GM12878 (cell line): Measurements from ENCODE around the gene PTPRN2. TPM values are rescaled to one million over a fixed set of nuclear protein-coding genes. Genes with fewer than 3 reads are reported as not detected.

Source experiments
- BHLHE40 ChIP-seq, 2 experiments: fragments of 450-650 bp in 1 of 2; IDR thresholded peaks; 2 replicates each; pipeline ENCODE4 v1.6.1; 2011 to 2017; ENCODE audit warnings: low read depth in 2 of 2, borderline replicate concordance in 1 of 2, improper control_type of control experiment in 1 of 2, low read length in 1 of 2, mild to moderate bottlenecking in 1 of 2
- CBX5 ChIP-seq: sonication (generic); IDR thresholded peaks from 2 replicates; pipeline ENCODE4 v1.6.1; 2016; ENCODE audit warnings: low read depth, moderate library complexity, mild to moderate bottlenecking, inconsistent platforms
- JUND ChIP-seq: IDR thresholded peaks from 2 replicates; pipeline ENCODE4 v1.6.1; 2012; ENCODE audit warnings: low read depth, mild to moderate bottlenecking, low read length, improper control_type of control experiment, moderate library complexity
- MXI1 ChIP-seq: fragments of 150-350 bp; IDR thresholded peaks from 2 replicates; pipeline ENCODE4 v1.6.1; 2011; ENCODE audit warnings: low read depth, mild to moderate bottlenecking, inconsistent platforms, low read length, improper control_type of control experiment
- TARDBP ChIP-seq: IDR thresholded peaks from 2 replicates; pipeline ENCODE4 v1.6.1; 2016; ENCODE audit warnings: borderline replicate concordance
- ZSCAN29 ChIP-seq: fragments of 450-650 bp; IDR thresholded peaks from 2 replicates; pipeline ENCODE4 v1.6.1; 2017; ENCODE audit warnings: mild to moderate bottlenecking, moderate library complexity
- polyA plus RNA-seq, 11 experiments: library from polyadenylated mRNA; depleted of rRNA in 4 of 11; unstranded in 6 of 11; stranded (reverse) in 5 of 11; fragments of >200 nt; fragmentation: Nextera tagmentation in 4 of 11; fragmentation: Illumina TruSeq in 1 of 11; extraction: Ambion mirVana in 4 of 11; extraction: Trizol in 1 of 11; gene quantifications; 1 replicate in 1 of 11; 2 replicates in 10 of 11; pipeline versions ENCODE4 v1.2.1 to v1.2.3, GENCODE V29; 2011 to 2016; ENCODE audit warnings: inconsistent platforms in 2 of 11, missing spikeins in 2 of 11, low read depth in 1 of 11
- total RNA-seq, 4 experiments: library from RNA; depleted of rRNA in 3 of 4; stranded (reverse); fragments of >200 nt in 3 of 4; fragmentation: Illumina TruSeq in 1 of 4; extraction: Trizol in 1 of 4; gene quantifications; 2 replicates each; pipeline versions ENCODE4 v1.2.1 to v1.2.3, GENCODE V29; 2013 to 2021
- TF ChIP-seq, protein P1 (sequence below): fragments of 450-650 bp; IDR thresholded peaks from 2 replicates; pipeline ENCODE4 v1.6.1; 2017; ENCODE audit warnings: mild to moderate bottlenecking, moderate library complexity
- TF ChIP-seq, protein P2 (sequence below): fragments of 450-650 bp; IDR thresholded peaks from 2 replicates; pipeline ENCODE4 v1.6.1; 2017; ENCODE audit warnings: mild to moderate bottlenecking, moderate library complexity
- TF ChIP-seq, protein P3 (sequence below): IDR thresholded peaks from 2 replicates; pipeline ENCODE4 v1.6.1; 2012; ENCODE audit warnings: low read depth, low read length, improper control_type of control experiment
- TF ChIP-seq, protein P4 (sequence below): fragments of 450-650 bp; IDR thresholded peaks from 2 replicates; pipeline ENCODE4 v1.6.1; 2017; ENCODE audit warnings: antibody characterized with exemption, mild to moderate bottlenecking, moderate library complexity
- TF ChIP-seq, protein P5 (sequence below): fragments of 450-650 bp; IDR thresholded peaks from 2 replicates; pipeline ENCODE4 v1.6.1; 2017; ENCODE audit warnings: low read depth, mild to moderate bottlenecking, moderate library complexity

Gene PTPRN2
- total and polyA plus RNA-seq, 10 of the 15 experiments (the other 5 are each of a cell fraction or from before 2014, with no cell fraction given) = 5.4 TPM; not detected in 9

DNA sequence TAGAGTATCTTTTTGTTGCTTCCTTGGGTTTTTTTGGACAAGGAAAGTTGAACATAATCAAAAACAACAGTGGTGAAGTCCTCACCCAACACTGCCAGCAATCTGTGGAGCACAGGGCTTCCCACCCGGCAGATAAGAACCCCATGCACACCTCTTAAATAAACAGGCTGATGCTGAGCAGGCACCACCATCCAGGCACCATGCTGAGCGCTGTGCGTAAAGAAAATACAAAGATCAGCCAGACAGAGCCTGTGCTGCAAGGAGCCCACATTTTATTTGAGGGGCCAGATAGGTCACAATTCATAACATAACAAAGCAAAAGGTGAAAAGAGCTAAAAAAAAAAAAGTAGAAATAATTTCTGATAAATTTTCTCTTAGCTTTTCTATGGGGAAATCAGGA, 231.2 kb downstream of the PTPRN2 start (continued):
- TF ChIP-seq, protein P1, sequence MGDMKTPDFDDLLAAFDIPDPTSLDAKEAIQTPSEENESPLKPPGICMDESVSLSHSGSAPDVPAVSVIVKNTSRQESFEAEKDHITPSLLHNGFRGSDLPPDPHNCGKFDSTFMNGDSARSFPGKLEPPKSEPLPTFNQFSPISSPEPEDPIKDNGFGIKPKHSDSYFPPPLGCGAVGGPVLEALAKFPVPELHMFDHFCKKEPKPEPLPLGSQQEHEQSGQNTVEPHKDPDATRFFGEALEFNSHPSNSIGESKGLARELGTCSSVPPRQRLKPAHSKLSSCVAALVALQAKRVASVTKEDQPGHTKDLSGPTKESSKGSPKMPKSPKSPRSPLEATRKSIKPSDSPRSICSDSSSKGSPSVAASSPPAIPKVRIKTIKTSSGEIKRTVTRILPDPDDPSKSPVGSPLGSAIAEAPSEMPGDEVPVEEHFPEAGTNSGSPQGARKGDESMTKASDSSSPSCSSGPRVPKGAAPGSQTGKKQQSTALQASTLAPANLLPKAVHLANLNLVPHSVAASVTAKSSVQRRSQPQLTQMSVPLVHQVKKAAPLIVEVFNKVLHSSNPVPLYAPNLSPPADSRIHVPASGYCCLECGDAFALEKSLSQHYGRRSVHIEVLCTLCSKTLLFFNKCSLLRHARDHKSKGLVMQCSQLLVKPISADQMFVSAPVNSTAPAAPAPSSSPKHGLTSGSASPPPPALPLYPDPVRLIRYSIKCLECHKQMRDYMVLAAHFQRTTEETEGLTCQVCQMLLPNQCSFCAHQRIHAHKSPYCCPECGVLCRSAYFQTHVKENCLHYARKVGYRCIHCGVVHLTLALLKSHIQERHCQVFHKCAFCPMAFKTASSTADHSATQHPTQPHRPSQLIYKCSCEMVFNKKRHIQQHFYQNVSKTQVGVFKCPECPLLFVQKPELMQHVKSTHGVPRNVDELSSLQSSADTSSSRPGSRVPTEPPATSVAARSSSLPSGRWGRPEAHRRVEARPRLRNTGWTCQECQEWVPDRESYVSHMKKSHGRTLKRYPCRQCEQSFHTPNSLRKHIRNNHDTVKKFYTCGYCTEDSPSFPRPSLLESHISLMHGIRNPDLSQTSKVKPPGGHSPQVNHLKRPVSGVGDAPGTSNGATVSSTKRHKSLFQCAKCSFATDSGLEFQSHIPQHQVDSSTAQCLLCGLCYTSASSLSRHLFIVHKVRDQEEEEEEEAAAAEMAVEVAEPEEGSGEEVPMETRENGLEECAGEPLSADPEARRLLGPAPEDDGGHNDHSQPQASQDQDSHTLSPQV = no peak
- TF ChIP-seq MXI1 (no peak), BHLHE40 (IDR thresholded peaks at IDR 0.05; ENCODE audit: borderline replicate concordance in 1 of 2, low read depth in 2 of 2, low read length in 1 of 2) (no peak), JUND (no peak), TARDBP (no peak), CBX5 (no peak), ZSCAN29 (no peak)
- TF ChIP-seq, protein P2, sequence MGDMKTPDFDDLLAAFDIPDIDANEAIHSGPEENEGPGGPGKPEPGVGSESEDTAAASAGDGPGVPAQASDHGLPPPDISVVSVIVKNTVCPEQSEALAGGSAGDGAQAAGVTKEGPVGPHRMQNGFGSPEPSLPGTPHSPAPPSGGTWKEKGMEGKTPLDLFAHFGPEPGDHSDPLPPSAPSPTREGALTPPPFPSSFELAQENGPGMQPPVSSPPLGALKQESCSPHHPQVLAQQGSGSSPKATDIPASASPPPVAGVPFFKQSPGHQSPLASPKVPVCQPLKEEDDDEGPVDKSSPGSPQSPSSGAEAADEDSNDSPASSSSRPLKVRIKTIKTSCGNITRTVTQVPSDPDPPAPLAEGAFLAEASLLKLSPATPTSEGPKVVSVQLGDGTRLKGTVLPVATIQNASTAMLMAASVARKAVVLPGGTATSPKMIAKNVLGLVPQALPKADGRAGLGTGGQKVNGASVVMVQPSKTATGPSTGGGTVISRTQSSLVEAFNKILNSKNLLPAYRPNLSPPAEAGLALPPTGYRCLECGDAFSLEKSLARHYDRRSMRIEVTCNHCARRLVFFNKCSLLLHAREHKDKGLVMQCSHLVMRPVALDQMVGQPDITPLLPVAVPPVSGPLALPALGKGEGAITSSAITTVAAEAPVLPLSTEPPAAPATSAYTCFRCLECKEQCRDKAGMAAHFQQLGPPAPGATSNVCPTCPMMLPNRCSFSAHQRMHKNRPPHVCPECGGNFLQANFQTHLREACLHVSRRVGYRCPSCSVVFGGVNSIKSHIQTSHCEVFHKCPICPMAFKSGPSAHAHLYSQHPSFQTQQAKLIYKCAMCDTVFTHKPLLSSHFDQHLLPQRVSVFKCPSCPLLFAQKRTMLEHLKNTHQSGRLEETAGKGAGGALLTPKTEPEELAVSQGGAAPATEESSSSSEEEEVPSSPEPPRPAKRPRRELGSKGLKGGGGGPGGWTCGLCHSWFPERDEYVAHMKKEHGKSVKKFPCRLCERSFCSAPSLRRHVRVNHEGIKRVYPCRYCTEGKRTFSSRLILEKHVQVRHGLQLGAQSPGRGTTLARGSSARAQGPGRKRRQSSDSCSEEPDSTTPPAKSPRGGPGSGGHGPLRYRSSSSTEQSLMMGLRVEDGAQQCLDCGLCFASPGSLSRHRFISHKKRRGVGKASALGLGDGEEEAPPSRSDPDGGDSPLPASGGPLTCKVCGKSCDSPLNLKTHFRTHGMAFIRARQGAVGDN = no peak
- TF ChIP-seq, protein P3, sequence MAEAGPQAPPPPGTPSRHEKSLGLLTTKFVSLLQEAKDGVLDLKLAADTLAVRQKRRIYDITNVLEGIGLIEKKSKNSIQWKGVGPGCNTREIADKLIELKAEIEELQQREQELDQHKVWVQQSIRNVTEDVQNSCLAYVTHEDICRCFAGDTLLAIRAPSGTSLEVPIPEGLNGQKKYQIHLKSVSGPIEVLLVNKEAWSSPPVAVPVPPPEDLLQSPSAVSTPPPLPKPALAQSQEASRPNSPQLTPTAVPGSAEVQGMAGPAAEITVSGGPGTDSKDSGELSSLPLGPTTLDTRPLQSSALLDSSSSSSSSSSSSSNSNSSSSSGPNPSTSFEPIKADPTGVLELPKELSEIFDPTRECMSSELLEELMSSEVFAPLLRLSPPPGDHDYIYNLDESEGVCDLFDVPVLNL = no peak
- TF ChIP-seq, protein P4, sequence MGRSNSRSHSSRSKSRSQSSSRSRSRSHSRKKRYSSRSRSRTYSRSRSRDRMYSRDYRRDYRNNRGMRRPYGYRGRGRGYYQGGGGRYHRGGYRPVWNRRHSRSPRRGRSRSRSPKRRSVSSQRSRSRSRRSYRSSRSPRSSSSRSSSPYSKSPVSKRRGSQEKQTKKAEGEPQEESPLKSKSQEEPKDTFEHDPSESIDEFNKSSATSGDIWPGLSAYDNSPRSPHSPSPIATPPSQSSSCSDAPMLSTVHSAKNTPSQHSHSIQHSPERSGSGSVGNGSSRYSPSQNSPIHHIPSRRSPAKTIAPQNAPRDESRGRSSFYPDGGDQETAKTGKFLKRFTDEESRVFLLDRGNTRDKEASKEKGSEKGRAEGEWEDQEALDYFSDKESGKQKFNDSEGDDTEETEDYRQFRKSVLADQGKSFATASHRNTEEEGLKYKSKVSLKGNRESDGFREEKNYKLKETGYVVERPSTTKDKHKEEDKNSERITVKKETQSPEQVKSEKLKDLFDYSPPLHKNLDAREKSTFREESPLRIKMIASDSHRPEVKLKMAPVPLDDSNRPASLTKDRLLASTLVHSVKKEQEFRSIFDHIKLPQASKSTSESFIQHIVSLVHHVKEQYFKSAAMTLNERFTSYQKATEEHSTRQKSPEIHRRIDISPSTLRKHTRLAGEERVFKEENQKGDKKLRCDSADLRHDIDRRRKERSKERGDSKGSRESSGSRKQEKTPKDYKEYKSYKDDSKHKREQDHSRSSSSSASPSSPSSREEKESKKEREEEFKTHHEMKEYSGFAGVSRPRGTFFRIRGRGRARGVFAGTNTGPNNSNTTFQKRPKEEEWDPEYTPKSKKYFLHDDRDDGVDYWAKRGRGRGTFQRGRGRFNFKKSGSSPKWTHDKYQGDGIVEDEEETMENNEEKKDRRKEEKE = no peak
- TF ChIP-seq, protein P5, sequence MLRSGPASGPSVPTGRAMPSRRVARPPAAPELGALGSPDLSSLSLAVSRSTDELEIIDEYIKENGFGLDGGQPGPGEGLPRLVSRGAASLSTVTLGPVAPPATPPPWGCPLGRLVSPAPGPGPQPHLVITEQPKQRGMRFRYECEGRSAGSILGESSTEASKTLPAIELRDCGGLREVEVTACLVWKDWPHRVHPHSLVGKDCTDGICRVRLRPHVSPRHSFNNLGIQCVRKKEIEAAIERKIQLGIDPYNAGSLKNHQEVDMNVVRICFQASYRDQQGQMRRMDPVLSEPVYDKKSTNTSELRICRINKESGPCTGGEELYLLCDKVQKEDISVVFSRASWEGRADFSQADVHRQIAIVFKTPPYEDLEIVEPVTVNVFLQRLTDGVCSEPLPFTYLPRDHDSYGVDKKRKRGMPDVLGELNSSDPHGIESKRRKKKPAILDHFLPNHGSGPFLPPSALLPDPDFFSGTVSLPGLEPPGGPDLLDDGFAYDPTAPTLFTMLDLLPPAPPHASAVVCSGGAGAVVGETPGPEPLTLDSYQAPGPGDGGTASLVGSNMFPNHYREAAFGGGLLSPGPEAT = no peak
